Calu3 (cell line): ENCODE results near the gene UBR3. TPM values are rescaled to one million over a fixed set of nuclear protein-coding genes. Genes with fewer than 3 reads are reported as not detected.
"Not testable (repeated sequence)": the region's sequence is repeated elsewhere in the genome, so short reads cannot be mapped to it uniquely, and the experiment has no call there.

ENCODE experiments used
- BruUV-seq: library from RNA; stranded (reverse); fragments of 400-500 nt; replicated peaks from 2 replicates; lab custom pipeline; 2021; lab: Mats Ljungman, UMichigan
- CTCF ChIA-PET: fragments of 300-600 bp; sonication (Branson Sonifier 250); formaldehyde crosslinking; loops from one replicate; lab custom pipeline; 2022; ENCODE audit warnings: antibody characterized with exemption; lab: Charles Lee
- DNase-seq: peaks from one replicate; pipeline ENCODE4 v3.0.0; 2022
- H3K27ac Mint-ChIP-seq: one replicate; pipeline ENCODE4 v1.8.0; 2022; ENCODE audit warnings: mixed read lengths; ENCODE audit not compliant: unreplicated experiment
- H3K27me3 Mint-ChIP-seq: one replicate; pipeline ENCODE4 v1.8.0; 2022; ENCODE audit warnings: mixed read lengths; ENCODE audit not compliant: unreplicated experiment
- H3K36me3 Mint-ChIP-seq: one replicate; pipeline ENCODE4 v1.8.0; 2022; ENCODE audit warnings: mild to moderate bottlenecking, moderate library complexity, mixed read lengths; ENCODE audit not compliant: insufficient read depth, unreplicated experiment
- H3K4me1 Mint-ChIP-seq: one replicate; pipeline ENCODE4 v1.8.0; 2022; ENCODE audit warnings: mild to moderate bottlenecking, low read depth, mixed read lengths; ENCODE audit not compliant: unreplicated experiment
- H3K4me3 Mint-ChIP-seq: one replicate; pipeline ENCODE4 v1.8.0; 2022; ENCODE audit warnings: mild to moderate bottlenecking, low read depth, moderate library complexity, mixed read lengths; ENCODE audit not compliant: unreplicated experiment
- H3K9me3 Mint-ChIP-seq: one replicate; pipeline ENCODE4 v1.8.0; 2022; ENCODE audit warnings: low read depth, mixed read lengths; ENCODE audit not compliant: unreplicated experiment
- CTCF ChIP-seq: fragments of 200-600 bp; IDR thresholded peaks from one replicate; pipeline ENCODE4 v1.8.0; 2022; ENCODE audit warnings: antibody characterized with exemption; ENCODE audit not compliant: unreplicated experiment
- intact Hi-C: fragments of 100-400 bp; cut with micrococcal nuclease; formaldehyde crosslinking; loops from one replicate; pipeline ENCODE4 v1.10.0; 2022; ENCODE audit not compliant: unreplicated experiment
- total RNA-seq: library from RNA; stranded (reverse); gene quantifications from 2 replicates; pipeline ENCODE4 v1.2.3, GENCODE V29; 2022

The UBR3 gene
- total RNA-seq, 1 experiment from 2014 or later: 33.1 TPM

- BruUV-seq: no TSS peak
- DNase-seq: no peak
- no peaks in the 10 kb centered on the region for H3K36me3 Mint-ChIP-seq
- CTCF ChIA-PET: no interaction called here
- no peaks in the 10 kb centered on the region for H3K9me3 Mint-ChIP-seq
- H3K4me3 Mint-ChIP-seq: no peak overlapping the region
- no peak overlapping the region for H3K27ac Mint-ChIP-seq
- H3K4me1 Mint-ChIP-seq: no peaks in the 10 kb centered on the region
- TF ChIP-seq CTCF: no peak
- H3K27me3 Mint-ChIP-seq: no peaks in the 10 kb centered on the region
- intact Hi-C loops: no loop called here
Observed at GRCh38 chr2:169868951-169869350, 41.7 kb downstream of the UBR3 start.

- BruUV-seq, H3K4me3 Mint-ChIP-seq, H3K27me3 Mint-ChIP-seq, DNase-seq, intact Hi-C loops, H3K9me3 Mint-ChIP-seq, H3K4me1 Mint-ChIP-seq, H3K27ac Mint-ChIP-seq, H3K36me3 Mint-ChIP-seq: not testable (repeated sequence)
- CTCF ChIA-PET: interaction anchor here (0.6 kb wide), 1 partner anchor 14 kb away, joined by 4 read pairs; no protein-coding TSS in a partner anchor
Observed at GRCh38 chr2:169871369-169871768, 44.1 kb downstream of the UBR3 start.

- no peak overlapping the region for H3K27ac Mint-ChIP-seq
- no peaks in the 10 kb centered on the region for H3K9me3 Mint-ChIP-seq
- no peaks in the 10 kb centered on the region for H3K27me3 Mint-ChIP-seq
- intact Hi-C loops: no loop called here
- H3K4me3 Mint-ChIP-seq: no peak overlapping the region
- H3K36me3 Mint-ChIP-seq: no peaks in the 10 kb centered on the region
- DNase-seq: no peak
- CTCF ChIA-PET: no interaction called here
- H3K4me1 Mint-ChIP-seq: no peaks in the 10 kb centered on the region
- no TSS peak for BruUV-seq
- TF ChIP-seq CTCF: no peak
Observed at GRCh38 chr2:169871994-169872393, 44.7 kb downstream of the UBR3 start.

- H3K36me3 Mint-ChIP-seq: no peaks in the 10 kb centered on the region
- no peaks in the 10 kb centered on the region for H3K4me1 Mint-ChIP-seq
- intact Hi-C loops: loop anchor here (5.0 kb wide), 1 partner anchor 50 kb away; the partner anchor contains the start of gene UBR3
- no peak for DNase-seq
- CTCF ChIA-PET: interaction anchor here (1.3 to 2.6 kb wide), 2 partner anchors 50 to 53 kb away, joined by 6 to 11 read pairs; partner anchors contain the start of genes METTL5 and UBR3
- no TSS peak for BruUV-seq
- H3K27me3 Mint-ChIP-seq: no peaks in the 10 kb centered on the region
- H3K27ac Mint-ChIP-seq: no peak overlapping the region
- no peak for TF ChIP-seq CTCF
- H3K9me3 Mint-ChIP-seq: no peaks in the 10 kb centered on the region
- no peak overlapping the region for H3K4me3 Mint-ChIP-seq
Observed at GRCh38 chr2:169877398-169877797, 50.1 kb downstream of the UBR3 start.

- intact Hi-C loops: no loop called here
- Mint-ChIP-seq H3K36me3 (peaks cover 3% of the 10 kb centered on the region), H3K27me3 (no peaks in the 10 kb centered on the region), H3K9me3 (no peaks in the 10 kb centered on the region), H3K27ac (no peak overlapping the region), H3K4me3 (no peak overlapping the region), H3K4me1 (peaks cover 10% of the 10 kb centered on the region)
- TF ChIP-seq CTCF: no peak
- CTCF ChIA-PET: no interaction called here
- no peak for DNase-seq
- no TSS peak for BruUV-seq
Observed at GRCh38 chr2:169887120-169887519, 59.9 kb downstream of the UBR3 start.
